Measurements from ENCODE around the gene CRIP2. TPM values are rescaled to one million over a fixed set of nuclear protein-coding genes. Genes with fewer than 3 reads are reported as not detected.
A peak's percentile ranks its signal among the peaks of the same experiment; 100 is the strongest.

The CRIP2 gene
- total and polyA plus RNA-seq, 10 of the 15 experiments (the other 5 are each of a cell fraction or from before 2014, with no cell fraction given): 0.04 to 0.62 (median 0.37) TPM; not detected in 5

DNA sequence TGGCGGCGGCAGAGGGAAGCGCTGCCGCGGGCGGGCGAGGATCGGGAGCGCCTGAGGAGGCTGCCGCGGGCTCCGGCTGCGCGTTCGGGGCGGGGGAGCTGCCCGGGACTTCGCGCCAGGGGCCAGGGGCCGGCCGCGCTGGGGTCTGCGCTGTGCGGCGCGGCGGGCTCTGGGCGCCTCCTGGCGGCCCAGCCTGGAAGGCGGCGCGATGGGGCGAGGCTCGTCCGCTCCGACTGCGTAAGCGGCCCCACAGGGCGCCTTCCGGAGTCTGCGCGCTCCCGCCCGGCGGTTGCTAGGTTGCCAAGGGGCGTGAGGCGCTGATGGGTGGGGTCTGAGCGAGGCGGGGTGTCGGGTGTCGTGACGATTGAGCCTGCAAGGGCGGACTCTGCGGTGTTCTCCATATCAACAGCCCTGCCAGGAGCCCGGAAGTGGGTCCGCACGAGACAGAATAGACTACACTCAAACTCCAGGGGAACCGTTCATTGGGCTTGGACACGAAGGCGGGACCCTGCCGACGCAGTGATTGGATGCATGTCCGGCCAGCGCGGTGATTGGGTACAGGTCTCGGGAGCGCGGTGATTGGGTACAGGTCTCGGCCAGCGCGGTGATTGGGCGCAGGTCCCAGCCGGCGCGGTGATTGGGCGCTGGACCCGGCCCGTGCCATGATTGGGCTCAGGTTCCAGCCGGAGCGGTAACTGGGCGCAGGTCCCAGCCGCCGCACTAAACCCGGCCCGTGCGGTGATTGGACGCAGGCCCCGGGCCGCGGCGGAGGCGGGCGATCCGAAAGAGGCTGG, 16.1 kb downstream of the CRIP2 start, which contains the start of gene TEDC1 (continued):
- TF ChIP-seq, protein P1, sequence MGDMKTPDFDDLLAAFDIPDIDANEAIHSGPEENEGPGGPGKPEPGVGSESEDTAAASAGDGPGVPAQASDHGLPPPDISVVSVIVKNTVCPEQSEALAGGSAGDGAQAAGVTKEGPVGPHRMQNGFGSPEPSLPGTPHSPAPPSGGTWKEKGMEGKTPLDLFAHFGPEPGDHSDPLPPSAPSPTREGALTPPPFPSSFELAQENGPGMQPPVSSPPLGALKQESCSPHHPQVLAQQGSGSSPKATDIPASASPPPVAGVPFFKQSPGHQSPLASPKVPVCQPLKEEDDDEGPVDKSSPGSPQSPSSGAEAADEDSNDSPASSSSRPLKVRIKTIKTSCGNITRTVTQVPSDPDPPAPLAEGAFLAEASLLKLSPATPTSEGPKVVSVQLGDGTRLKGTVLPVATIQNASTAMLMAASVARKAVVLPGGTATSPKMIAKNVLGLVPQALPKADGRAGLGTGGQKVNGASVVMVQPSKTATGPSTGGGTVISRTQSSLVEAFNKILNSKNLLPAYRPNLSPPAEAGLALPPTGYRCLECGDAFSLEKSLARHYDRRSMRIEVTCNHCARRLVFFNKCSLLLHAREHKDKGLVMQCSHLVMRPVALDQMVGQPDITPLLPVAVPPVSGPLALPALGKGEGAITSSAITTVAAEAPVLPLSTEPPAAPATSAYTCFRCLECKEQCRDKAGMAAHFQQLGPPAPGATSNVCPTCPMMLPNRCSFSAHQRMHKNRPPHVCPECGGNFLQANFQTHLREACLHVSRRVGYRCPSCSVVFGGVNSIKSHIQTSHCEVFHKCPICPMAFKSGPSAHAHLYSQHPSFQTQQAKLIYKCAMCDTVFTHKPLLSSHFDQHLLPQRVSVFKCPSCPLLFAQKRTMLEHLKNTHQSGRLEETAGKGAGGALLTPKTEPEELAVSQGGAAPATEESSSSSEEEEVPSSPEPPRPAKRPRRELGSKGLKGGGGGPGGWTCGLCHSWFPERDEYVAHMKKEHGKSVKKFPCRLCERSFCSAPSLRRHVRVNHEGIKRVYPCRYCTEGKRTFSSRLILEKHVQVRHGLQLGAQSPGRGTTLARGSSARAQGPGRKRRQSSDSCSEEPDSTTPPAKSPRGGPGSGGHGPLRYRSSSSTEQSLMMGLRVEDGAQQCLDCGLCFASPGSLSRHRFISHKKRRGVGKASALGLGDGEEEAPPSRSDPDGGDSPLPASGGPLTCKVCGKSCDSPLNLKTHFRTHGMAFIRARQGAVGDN (IDR thresholded peaks at IDR 0.05): peak; percentile 65
- TF ChIP-seq PML (IDR thresholded peaks at IDR 0.05; ENCODE audit: low read length) (no peak), ZZZ3 (IDR thresholded peaks at IDR 0.05; ENCODE audit: control insufficient read depth, insufficient read length, low read depth) (no peak), KLF5 (IDR thresholded peaks at IDR 0.05; ENCODE audit: partially characterized antibody) (peak; percentile 67), NFYA (IDR thresholded peaks at IDR 0.05; ENCODE audit: borderline replicate concordance, low read depth, low read length) (peak; percentile 84), MEF2B (IDR thresholded peaks at IDR 0.05; ENCODE audit: partially characterized antibody, poor library complexity, severe bottlenecking) (no peak), NR2C2 (IDR thresholded peaks at IDR 0.05; ENCODE audit: borderline replicate concordance, control insufficient read depth, insufficient read length, low read depth) (no peak), NR2C1 (IDR thresholded peaks at IDR 0.05) (peak; percentile 44), ZNF274 (IDR thresholded peaks at IDR 0.05; ENCODE audit: insufficient read depth, insufficient read length) (no peak)
- TF ChIP-seq, protein P2, sequence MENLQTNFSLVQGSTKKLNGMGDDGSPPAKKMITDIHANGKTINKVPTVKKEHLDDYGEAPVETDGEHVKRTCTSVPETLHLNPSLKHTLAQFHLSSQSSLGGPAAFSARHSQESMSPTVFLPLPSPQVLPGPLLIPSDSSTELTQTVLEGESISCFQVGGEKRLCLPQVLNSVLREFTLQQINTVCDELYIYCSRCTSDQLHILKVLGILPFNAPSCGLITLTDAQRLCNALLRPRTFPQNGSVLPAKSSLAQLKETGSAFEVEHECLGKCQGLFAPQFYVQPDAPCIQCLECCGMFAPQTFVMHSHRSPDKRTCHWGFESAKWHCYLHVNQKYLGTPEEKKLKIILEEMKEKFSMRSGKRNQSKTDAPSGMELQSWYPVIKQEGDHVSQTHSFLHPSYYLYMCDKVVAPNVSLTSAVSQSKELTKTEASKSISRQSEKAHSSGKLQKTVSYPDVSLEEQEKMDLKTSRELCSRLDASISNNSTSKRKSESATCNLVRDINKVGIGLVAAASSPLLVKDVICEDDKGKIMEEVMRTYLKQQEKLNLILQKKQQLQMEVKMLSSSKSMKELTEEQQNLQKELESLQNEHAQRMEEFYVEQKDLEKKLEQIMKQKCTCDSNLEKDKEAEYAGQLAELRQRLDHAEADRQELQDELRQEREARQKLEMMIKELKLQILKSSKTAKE (IDR thresholded peaks at IDR 0.05; ENCODE audit: low read depth, poor library complexity, severe bottlenecking): peak; percentile 84
- TF ChIP-seq, protein P3, sequence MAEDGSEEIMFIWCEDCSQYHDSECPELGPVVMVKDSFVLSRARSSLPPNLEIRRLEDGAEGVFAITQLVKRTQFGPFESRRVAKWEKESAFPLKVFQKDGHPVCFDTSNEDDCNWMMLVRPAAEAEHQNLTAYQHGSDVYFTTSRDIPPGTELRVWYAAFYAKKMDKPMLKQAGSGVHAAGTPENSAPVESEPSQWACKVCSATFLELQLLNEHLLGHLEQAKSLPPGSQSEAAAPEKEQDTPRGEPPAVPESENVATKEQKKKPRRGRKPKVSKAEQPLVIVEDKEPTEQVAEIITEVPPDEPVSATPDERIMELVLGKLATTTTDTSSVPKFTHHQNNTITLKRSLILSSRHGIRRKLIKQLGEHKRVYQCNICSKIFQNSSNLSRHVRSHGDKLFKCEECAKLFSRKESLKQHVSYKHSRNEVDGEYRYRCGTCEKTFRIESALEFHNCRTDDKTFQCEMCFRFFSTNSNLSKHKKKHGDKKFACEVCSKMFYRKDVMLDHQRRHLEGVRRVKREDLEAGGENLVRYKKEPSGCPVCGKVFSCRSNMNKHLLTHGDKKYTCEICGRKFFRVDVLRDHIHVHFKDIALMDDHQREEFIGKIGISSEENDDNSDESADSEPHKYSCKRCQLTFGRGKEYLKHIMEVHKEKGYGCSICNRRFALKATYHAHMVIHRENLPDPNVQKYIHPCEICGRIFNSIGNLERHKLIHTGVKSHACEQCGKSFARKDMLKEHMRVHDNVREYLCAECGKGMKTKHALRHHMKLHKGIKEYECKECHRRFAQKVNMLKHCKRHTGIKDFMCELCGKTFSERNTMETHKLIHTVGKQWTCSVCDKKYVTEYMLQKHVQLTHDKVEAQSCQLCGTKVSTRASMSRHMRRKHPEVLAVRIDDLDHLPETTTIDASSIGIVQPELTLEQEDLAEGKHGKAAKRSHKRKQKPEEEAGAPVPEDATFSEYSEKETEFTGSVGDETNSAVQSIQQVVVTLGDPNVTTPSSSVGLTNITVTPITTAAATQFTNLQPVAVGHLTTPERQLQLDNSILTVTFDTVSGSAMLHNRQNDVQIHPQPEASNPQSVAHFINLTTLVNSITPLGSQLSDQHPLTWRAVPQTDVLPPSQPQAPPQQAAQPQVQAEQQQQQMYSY (CRISPR knock-in tag; IDR thresholded peaks at IDR 0.05): no peak
- TF ChIP-seq, protein P4, sequence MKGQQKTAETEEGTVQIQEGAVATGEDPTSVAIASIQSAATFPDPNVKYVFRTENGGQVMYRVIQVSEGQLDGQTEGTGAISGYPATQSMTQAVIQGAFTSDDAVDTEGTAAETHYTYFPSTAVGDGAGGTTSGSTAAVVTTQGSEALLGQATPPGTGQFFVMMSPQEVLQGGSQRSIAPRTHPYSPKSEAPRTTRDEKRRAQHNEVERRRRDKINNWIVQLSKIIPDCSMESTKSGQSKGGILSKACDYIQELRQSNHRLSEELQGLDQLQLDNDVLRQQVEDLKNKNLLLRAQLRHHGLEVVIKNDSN (IDR thresholded peaks at IDR 0.05; ENCODE audit: borderline replicate concordance, extremely low read length, insufficient read depth, low read depth, low read length): no peak
- TF ChIP-seq, protein P5, sequence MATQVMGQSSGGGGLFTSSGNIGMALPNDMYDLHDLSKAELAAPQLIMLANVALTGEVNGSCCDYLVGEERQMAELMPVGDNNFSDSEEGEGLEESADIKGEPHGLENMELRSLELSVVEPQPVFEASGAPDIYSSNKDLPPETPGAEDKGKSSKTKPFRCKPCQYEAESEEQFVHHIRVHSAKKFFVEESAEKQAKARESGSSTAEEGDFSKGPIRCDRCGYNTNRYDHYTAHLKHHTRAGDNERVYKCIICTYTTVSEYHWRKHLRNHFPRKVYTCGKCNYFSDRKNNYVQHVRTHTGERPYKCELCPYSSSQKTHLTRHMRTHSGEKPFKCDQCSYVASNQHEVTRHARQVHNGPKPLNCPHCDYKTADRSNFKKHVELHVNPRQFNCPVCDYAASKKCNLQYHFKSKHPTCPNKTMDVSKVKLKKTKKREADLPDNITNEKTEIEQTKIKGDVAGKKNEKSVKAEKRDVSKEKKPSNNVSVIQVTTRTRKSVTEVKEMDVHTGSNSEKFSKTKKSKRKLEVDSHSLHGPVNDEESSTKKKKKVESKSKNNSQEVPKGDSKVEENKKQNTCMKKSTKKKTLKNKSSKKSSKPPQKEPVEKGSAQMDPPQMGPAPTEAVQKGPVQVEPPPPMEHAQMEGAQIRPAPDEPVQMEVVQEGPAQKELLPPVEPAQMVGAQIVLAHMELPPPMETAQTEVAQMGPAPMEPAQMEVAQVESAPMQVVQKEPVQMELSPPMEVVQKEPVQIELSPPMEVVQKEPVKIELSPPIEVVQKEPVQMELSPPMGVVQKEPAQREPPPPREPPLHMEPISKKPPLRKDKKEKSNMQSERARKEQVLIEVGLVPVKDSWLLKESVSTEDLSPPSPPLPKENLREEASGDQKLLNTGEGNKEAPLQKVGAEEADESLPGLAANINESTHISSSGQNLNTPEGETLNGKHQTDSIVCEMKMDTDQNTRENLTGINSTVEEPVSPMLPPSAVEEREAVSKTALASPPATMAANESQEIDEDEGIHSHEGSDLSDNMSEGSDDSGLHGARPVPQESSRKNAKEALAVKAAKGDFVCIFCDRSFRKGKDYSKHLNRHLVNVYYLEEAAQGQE (IDR thresholded peaks at IDR 0.05; ENCODE audit: low read depth, low read length): no peak
